Coronary artery (tissue), 2 donors: ENCODE results near the gene MRPL53.

Experiments
- DNase-seq: peaks from one replicate; pipeline ENCODE4 v3.0.0-alpha.2; 2017; ENCODE audit warnings: low spot score
- H3K27ac ChIP-seq, 2 donors: fragments of 200-600 bp; sonication (generic); one replicate each; pipeline ENCODE4 v1.5.1; 2016 to 2019
- H3K4me3 ChIP-seq: fragments of 200-600 bp; sonication (generic); 2 replicates; pipeline ENCODE4 v1.5.1; 2016; ENCODE audit warnings: mild to moderate bottlenecking, moderate library complexity
- CTCF ChIP-seq: fragments of 200-600 bp; sonication (generic); IDR thresholded peaks from one replicate; pipeline ENCODE4 v1.5.1; 2019; ENCODE audit warnings: antibody characterized with exemption

The MRPL53 gene

DNA sequence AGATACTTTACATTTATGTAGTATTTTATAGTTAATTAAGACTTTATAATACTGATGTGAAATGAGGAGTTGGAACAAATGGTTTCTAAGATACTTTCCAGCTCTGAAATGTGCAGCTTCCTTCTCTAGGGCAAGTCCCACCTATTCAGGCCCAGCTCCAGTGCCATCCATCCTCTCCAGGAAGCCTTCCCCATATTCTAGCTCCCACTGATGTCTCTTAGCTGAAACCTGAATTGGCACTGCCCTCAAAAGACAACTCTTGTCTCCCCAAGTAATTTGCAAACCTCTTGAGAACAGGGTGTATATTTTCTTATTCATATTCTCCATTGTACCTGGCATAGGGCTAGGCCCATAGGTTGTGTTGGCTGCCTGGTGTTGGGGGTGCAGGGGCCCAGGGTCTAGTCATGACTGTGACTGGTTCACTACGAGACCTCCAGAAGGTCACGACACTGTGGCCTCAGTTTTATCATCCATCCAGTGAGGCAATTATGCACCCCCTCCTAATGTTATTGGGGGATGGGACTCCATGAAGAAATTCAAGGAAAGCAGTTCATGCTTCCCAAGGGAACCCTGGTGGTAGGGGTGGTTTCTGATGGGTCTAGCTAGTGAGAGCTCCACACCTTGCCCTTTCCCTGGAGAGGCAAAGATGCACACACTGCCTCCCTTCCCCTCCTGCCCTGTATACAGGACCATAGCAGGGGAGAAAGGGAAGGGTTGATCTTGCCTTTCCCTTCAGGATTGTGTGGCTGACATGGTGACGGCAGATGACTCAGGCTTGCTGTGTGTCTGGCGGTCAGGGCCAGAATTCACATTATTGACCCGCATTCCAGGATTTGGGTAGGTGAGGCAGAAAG, 48.1 kb downstream of the MRPL53 start:
- Histone ChIP-seq H3K4me3 (no peak overlapping the region), H3K27ac (no peak overlapping the region)
- no peak for TF ChIP-seq CTCF
- DNase-seq = no peak

- DNase-seq = no peak
Observed at GRCh38 chr2:74423231-74424095, 49.0 kb downstream of the MRPL53 start.

More at GRCh38 chr2:74423231-74424095, 49.0 kb downstream of the MRPL53 start:
- no peak for TF ChIP-seq CTCF
- Histone ChIP-seq H3K27ac (no peak overlapping the region), H3K4me3 (no peak overlapping the region)
